ENCODE results near the gene CXCR6. TPM values are rescaled to one million over a fixed set of nuclear protein-coding genes. Genes with fewer than 3 reads are reported as not detected.
"Not testable (repeated sequence)": the region's sequence is repeated elsewhere in the genome, so short reads cannot be mapped to it uniquely, and the experiment has no call there.

CXCR6 gene
- total RNA-seq, 1 donor from 2014 or later: not detected

DNA sequence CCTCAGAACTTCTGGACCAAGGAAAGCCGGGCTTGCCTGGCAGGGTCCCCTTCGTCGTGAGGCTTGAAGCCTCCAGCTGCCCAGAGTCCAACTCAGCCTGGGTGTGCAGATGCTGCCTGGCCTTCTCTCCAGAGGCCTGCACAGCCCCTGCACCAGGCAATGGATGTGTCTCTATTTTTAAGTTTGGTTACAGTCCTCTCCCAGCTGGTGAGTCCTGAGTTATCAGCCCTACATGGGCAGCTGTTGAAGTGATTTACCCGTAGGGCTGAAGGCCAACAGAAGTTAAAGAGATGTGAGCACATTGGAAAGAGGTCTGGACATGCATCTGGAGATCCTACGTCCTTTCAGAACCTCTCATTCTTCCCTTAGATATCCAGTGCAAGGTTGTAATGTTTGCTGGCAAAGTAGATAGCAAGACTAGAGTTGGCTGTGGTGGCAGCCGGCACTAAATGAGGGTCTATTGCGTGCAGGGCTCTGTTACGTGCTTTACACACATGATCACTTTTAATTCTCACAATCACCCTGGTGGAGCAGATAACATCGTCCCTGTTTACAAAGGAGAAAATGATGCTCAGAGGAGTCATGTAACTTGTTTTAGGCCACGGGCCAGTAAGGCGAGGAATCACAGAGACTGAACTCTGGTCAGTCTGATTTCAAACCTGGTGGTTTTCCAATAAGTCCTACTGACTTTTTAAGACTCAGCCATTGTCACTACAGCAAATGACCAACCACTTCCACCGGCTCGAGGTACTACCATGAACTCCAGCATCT, 42.5 kb downstream of the CXCR6 start:
- no peak for DNase-seq (ENCODE audit: extremely low read depth, low read depth, low spot score)

DNA sequence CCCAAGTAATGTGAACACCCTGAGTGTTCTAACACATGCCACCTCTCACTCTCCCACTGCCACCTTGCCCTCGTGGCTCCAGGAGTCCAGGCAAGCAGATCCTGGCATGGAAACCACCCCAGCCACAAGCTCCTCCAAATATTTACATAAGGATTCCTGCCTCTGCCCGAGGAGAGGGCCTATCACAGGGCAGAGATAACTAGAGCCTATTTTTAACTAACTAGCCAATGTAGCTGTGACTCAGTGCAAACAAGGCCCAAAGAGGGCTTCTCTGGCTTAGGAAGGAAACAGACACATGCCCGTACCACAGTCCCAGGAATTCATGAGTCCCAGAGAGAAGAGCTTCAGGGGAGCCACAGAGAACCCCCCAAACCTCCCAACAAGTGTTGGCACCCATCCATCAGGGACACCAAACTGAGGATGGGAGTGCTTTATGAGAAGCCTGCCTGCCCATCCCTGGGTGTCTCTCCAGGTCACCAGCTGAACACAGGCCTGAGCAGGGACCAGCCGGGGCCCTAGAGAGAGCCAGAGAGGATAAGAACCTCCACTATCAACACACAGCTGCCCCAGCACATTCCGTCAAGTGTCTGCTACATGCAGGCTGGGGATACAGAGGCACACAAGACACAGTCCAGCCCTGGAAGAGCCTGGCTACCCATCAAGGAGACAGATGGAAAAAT, 43.2 kb downstream of the CXCR6 start:
- no peak for DNase-seq (ENCODE audit: extremely low read depth, low read depth, low spot score)

DNA sequence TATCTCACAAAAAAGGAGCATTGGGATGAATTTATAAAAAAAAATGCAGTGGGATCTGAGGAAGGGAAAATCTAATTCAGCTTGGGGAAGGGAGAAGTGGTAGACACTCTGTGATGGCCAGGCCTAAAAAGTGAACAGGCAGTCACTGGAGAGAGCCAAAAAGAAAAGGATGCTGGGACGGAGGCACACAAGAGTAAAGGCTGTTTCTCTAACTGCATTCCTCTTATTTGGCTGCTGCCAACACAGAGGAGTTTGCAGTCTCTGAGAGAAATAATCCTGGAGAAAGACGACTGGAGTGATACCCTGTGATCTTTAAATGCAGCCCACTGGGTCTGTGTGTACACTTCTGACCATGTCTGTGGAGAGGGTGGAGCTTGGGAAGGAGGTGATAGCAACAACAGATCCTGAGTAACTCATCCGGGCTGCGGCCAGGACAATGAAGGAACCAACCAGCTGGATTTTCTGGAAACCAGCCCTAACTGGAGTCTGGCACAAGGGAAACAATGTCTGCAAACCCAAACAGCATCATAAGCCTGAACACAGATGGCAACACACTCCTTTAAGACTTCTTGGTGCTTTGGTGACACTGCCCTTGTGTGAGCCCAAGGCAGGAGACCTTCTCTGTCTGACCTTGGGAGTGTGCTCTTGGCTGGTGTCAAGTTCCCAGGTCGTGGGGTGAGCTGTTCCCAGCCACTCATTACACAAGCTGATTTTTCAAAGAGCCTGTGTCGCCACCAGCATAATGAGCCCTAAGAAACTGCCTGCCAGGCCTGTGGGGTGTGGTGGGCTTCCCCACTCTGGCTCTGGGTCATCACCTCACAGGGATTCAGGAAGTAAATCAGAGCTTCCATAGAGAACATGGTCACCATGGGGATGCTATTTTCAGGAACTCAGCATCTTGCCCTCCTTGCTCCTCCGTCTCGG, 44.4 kb downstream of the CXCR6 start:
- DNase-seq (ENCODE audit: extremely low read depth, low read depth, low spot score): no peak

DNA sequence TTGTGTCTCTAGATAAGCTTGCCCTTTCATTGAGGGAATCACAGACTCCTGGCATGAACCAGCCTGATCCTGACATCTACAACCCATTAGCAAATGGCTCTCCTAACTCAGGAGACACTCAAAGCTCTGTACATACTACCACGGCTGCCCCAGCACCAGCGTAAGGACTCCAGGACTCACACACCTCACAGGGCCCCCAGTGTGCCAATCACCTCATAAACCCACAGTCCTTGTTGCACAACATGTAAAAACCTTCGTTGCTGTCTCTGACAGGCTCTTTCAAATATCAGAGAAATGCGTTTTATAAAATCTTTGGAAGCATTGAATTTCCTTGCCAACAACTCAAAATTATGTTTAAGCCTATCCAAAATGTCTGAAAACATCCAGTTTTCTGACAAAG, 45.1 kb downstream of the CXCR6 start:
- DNase-seq (ENCODE audit: extremely low read depth, low read depth, low spot score): no peak

DNA sequence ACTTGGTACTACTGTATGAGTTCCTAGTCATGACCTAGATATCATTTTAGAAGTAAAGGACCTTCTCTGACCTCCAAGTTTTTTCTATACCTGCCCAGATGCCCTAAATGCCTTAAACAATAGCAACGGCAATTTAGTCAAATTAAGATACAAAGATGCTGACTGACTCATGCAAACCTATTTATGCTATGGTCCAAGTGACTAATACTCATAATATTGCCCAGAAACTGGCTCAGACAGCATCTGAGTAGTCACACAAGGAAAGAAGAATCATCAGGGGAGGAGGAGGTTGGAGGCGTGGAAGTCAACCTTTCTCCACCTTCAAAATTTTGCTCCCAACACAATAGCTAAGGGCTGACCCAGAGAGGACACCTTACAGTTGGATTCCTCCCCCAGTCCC, 45.5 kb downstream of the CXCR6 start:
- DNase-seq (ENCODE audit: extremely low read depth, low read depth, low spot score): no peak

DNA sequence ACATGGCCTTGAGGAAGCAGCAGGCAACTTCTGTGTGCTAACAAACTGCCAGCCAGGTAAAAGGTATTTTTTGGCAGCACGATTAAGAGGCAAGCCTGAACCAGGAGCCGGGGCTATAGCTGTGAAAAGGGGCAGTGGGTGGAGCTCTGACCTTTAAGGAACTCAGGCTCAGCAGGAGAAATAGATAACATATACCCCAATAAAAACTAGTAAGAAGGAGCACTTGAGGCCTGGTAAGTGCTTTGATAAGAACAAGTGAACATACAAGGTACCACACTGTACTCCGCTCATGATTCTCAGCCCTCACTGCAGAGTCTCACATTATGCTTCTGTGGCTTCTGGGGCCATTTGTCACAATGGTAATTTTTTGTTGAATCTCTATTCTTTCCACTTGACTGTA, 46.9 kb downstream of the CXCR6 start:
- DNase-seq (ENCODE audit: extremely low read depth, low read depth, low spot score): no peak

DNA sequence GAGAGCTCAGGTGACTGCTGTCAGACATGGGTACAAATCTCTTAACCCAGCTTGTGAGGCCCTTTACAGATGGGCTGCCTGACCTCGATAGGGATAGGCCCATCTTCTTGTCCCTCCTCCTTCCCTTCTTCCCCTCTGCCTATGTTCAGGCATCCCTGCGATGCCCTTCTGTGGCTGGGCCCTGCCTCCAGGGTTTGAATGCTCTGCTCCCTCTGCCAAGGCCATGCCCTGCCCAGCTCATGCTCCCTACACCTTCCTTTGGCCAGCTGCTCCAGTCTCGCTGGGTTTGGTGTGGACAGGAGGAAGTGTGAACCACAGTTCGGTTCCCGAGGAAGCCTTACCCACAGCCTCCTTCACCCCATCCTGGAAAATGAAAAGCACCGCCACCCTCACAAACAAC, 48.1 kb downstream of the CXCR6 start:
- DNase-seq (ENCODE audit: extremely low read depth, low read depth, low spot score): no peak

DNA sequence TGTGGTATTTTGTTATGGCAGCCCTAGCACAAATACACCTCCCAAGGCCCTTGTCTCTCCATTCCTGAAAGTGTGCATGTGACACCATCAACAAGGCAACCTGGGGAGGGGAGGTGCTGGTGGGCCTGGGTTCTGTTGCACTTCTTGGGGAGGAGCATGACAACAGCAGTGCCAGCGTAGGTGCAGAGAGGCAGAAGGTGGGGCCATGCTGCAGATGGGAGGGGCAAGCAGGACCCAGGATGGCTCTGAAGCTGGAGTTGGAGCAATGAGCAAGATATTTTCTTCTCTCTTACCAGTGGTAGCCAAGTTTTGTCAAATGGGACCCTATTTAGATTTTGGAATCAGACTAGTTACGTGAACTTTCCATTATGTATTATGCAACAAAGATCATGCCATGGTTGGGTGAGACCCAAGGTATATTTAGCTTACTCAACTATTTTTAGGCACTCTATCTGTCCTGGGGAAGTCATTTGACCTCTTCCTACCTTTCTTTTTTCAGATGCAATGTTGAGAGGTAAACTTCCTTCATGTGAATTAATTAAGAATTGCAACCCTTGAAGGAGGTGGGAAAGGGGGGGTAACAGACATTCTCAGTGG, 49.0 kb downstream of the CXCR6 start:
- DNase-seq (ENCODE audit: extremely low read depth, low read depth, low spot score): no peak

DNA sequence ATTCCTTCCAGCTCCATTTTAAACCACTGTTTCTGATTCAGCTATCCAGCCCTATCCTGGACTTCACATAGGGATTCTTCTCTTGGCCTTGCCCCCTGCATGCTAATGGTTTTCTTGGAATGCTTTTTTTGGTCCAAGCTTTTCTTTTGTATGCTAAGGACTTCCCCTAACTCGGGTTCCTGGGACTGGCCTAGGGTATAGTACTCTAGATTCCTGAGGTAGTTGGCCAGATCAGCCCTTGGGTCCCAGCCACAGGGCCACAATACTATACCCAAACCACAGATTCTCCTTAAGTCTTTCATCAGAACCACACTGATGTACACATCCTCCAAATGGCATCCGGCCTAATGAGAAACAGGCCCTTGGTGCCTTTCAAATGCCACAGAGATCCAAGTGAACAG, 49.6 kb downstream of the CXCR6 start:
- DNase-seq (ENCODE audit: extremely low read depth, low read depth, low spot score): no peak

DNA sequence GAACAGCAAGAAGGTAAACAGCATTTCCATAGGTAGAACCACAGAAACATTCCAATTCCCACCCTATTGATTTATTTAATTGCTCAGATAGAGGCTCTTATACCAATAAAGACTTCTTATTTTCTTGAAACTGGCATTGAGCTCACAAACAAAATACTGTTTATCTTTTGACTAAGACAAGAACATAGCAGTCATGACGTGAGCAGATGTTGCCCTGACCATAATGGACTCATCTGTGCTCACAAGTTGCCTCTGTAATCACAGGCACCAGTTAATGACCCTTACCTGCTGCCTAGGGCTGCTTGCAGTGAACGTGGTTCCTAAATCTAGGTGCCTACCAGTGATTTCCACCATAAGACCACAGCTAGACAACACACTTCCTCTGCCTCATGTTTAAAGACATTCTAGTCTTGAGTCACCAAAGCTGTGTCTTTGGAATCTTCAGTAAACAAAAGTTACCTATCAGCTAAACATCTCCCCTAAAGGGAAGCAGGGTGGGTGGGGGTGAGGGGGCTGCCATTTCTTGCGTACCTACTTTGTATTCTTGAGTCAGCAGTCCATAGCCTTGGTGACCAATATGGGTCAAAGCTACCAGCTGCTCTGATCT, 50.3 kb downstream of the CXCR6 start:
- DNase-seq (ENCODE audit: extremely low read depth, low read depth, low spot score): no peak

DNA sequence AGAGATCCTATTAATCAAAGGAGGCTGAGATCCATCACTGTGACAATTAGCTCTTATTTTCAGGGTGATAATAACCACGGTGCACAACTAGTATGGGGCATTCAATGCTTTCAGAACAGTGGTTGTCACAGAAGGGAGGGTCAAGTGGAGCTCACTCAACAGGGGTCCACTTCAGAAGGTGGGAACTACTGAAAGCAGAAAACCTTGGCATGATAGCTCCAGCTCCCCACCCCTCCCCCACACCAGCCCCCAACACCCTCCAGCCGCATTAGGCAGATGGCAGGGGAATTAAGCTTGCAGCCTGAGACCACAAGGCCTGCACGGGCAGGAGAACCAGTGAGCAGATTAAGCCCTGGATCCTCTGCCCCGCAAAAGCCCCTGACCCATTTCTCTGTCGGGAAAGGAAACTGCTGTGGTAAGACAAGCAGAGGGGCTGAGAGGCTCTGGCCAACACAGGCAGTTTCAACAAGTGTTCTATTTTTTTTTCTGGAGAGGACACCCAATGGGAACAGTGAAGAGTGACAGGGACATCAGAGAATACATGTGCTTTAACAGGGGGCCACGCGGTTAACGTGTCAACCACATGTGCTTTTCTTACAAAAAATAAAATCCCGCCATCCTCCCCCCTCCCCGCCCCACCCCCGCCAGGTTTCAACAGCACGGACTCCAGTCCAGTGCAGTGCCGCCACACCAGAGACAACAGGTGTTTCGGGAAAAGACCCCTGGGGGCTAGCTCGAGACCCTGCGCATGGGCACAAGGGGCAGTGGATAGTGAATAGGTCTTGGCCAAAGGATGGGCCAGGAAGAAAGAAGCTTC, 51.4 kb downstream of the CXCR6 start:
- no peak for DNase-seq (ENCODE audit: extremely low read depth, low read depth, low spot score)

DNA sequence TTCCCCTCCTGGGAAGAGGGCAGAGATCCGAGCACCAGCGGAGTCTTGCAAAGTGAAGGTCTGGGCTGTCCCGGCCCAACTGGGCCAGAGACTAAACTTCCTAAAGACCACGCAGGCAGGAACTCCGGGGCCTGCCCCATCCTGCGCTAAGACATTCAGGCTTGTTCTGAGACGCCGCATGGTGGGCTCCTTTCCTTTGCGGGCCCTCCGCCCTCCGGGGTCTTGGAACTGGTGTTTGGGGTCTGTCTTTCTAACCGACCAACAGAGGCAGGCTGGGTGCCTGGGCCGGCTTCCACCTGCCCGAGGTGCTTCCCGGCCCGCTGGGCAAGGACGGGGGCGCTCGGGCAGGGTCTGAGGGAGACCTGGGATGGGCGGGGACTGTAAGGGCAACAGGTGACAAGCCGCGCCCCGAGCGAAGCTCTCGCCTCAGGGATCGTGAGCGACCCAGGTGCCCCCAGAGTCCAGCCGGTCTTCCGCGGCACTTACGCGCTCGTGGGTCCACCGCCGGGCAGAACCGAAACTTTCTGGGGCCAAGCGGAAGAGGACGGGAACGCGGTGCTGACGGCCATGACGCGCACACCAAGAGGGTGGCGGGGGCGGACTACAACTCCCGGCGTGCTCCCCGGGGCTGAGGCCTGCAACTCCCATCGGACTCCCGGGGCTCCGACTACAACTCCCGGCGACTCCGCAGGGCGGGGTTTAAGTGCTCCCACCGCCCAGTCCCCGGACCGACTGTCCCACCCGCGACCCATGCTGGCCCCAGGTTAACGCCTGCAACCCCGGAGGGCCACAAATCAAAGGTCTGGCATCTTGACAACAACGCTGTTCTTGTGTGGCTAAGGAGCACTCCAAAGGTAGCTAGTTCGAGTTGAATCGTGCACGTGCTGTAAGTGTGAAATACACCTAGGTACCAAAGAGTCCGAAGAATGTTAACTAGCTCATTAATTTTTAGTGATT, 52.2 kb downstream of the CXCR6 start, which contains the start of gene FYCO1:
Gene FYCO1 (minus strand): TSS at position 589 of the 957 bp plus-strand sequence. CDS start 10,914 bp downstream, outside the sequence.
- DNase-seq (ENCODE audit: extremely low read depth, low read depth, low spot score): no peak

DNA sequence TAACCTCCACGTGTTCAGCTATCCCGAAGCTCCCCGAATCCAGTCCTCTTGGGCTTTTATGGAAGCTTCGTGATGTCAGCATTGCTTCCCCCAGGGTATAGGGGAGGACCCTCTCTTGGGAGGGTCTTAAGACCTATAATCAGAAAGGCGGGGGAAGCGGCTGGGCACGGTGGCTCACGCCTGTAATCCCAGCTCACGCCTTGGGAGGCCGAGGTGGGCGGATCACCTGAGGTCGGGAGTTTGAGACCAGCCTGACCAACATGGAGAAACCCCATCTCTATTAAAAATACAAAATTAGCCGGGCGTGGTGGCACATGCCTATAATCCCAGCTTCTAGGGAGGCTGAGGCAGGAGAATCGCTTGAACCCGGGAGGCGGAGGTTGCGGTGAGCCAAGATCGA, 54.2 kb downstream of the CXCR6 start:
- not testable (repeated sequence) for DNase-seq (ENCODE audit: extremely low read depth, low read depth, low spot score)

DNA sequence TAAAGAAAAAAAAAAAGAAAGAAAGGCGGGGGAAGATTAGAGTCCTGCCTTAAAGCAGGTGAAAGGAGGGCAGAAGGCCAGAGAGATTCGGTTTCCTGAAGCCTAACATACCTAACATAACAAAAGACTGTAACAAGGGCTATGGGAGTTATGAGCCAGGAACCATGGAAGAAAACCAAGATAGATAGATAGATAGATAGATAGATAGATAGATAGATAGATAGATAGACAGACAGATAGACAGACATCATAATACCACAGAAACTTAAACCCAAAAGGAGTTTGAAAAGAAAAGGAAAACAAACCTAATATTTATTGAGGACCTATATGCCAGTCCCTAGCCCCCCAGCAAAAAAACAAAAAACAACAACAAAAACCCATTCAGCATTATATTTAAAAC, 54.7 kb downstream of the CXCR6 start:
- DNase-seq (ENCODE audit: extremely low read depth, low read depth, low spot score): no peak

All from glomerular endothelial cell (primary cell).